Endothelial cell of umbilical vein (primary cell): Measurements from ENCODE around the gene HPSE2. TPM values are rescaled to one million over a fixed set of nuclear protein-coding genes. Genes with fewer than 3 reads are reported as not detected.

Experiments used
- BruUV-seq: library from RNA; stranded (reverse); fragments of 400-500 nt; replicated peaks from 2 replicates; lab custom pipeline; 2021; lab: Mats Ljungman, UMichigan
- CTCF ChIA-PET: fragments of 300-600, 350-600 bp; sonication (Branson Sonifier 250); formaldehyde crosslinking; loops from one replicate; lab custom pipeline; 2021; ENCODE audit warnings: antibody characterized with exemption, inconsistent platforms; lab: Charles Lee
- POLR2A ChIA-PET: fragments of 300-600, 350-600 bp; sonication (Branson Sonifier 250); formaldehyde crosslinking; loops from one replicate; lab custom pipeline; 2021; ENCODE audit warnings: antibody characterized with exemption, inconsistent platforms; lab: Charles Lee
- DNase-seq: peaks from one replicate; pipeline ENCODE4 v3.0.0-alpha.2; 2011; ENCODE audit warnings: low read depth, low spot score
- FAIRE-seq: peaks from 2 replicates; lab custom pipeline; 2011; peaks lifted over from hg19 to GRCh38; lab: Jason Lieb, UNC
- H2AFZ ChIP-seq: 2 replicates; pipeline ENCODE4 v1.6.0; 2012; ENCODE audit warnings: low read depth, low read length, control low read depth, inconsistent platforms
- H3K27ac ChIP-seq: 2 replicates; pipeline ENCODE4 v1.5.1; 2011; ENCODE audit warnings: low read depth, mild to moderate bottlenecking, control low read depth, low read length, moderate library complexity; ENCODE audit not compliant: insufficient read depth
- H3K27me3 ChIP-seq, 2 experiments: 2 replicates each; pipeline versions ENCODE4 v1.6.0 to v1.6.1; 2011; ENCODE audit warnings: low read length in 2 of 2, mixed read lengths in 1 of 2; ENCODE audit not compliant: control insufficient read depth in 2 of 2, insufficient read depth in 2 of 2
- H3K36me3 ChIP-seq, 2 experiments: 2 replicates in 1 of 2; 3 replicates in 1 of 2; pipeline ENCODE4 v1.5.1; 2011; ENCODE audit warnings: low read length in 2 of 2, mild to moderate bottlenecking in 1 of 2, moderate library complexity in 1 of 2; ENCODE audit not compliant: control insufficient read depth in 2 of 2, insufficient read depth in 2 of 2; ENCODE audit errors: extremely low read depth in 1 of 2
- H3K4me1 ChIP-seq: 3 replicates; pipeline ENCODE4 v1.5.1; 2011; ENCODE audit warnings: mild to moderate bottlenecking, low read length; ENCODE audit not compliant: control insufficient read depth, insufficient read depth; ENCODE audit errors: extremely low read depth
- H3K4me2 ChIP-seq: 2 replicates; pipeline ENCODE4 v1.6.1; 2011; ENCODE audit warnings: low read length, control low read depth, mixed read lengths; ENCODE audit not compliant: insufficient read depth
- H3K4me3 ChIP-seq, 3 experiments: fragments of 200-600 bp in 1 of 3; sonication (generic), shearing (Covaris generic) in 1 of 3; replicated peaks in 1 of 3; 2 replicates each; pipeline ENCODE4 v1.5.1; 2011 to 2016; ENCODE audit warnings: control low read depth in 3 of 3, low read length in 3 of 3, mild to moderate bottlenecking in 2 of 3, inconsistent platforms in 1 of 3, low read depth in 1 of 3, moderate library complexity in 1 of 3; ENCODE audit not compliant: insufficient read depth in 1 of 3
- H3K79me2 ChIP-seq: 2 replicates; pipeline ENCODE4 v1.6.0; 2012; ENCODE audit warnings: low read length, inconsistent platforms; ENCODE audit not compliant: control insufficient read depth, insufficient read depth
- H3K9ac ChIP-seq: replicated peaks from 2 replicates; pipeline ENCODE3; 2011; ENCODE audit warnings: low read length, control low read depth; ENCODE audit not compliant: insufficient read depth; ENCODE audit errors: extremely low read depth
- H3K9me1 ChIP-seq: replicated peaks from 3 replicates; pipeline ENCODE4 v1.6.0; 2011; ENCODE audit warnings: mild to moderate bottlenecking, low read length; ENCODE audit not compliant: control insufficient read depth, insufficient read depth; ENCODE audit errors: extremely low read depth
- H3K9me3 ChIP-seq: replicated peaks from 2 replicates; pipeline ENCODE4 v1.5.1; 2012; ENCODE audit warnings: low read length, inconsistent platforms; ENCODE audit not compliant: control insufficient read depth, insufficient read depth
- H4K20me1 ChIP-seq: replicated peaks from 2 replicates; pipeline ENCODE3; 2011; ENCODE audit warnings: mild to moderate bottlenecking, low read length; ENCODE audit not compliant: control insufficient read depth, insufficient read depth; ENCODE audit errors: extremely low read depth
- CTCF ChIP-seq, 2 donors: IDR thresholded peaks; 1 replicate in 1 of 2; 2 replicates in 1 of 2; pipeline ENCODE4 v1.5.1; 2011; ENCODE audit warnings: low read length in 2 of 2, mild to moderate bottlenecking in 2 of 2, moderate library complexity in 2 of 2, control low read depth in 1 of 2, inconsistent platforms in 1 of 2, low read depth in 1 of 2; ENCODE audit not compliant: insufficient read depth in 1 of 2; ENCODE audit errors: extremely low read depth in 1 of 2
- EZH2 ChIP-seq: IDR thresholded peaks from 2 replicates; pipeline ENCODE4 v1.6.1; 2012; ENCODE audit warnings: borderline replicate concordance, low read depth, mild to moderate bottlenecking, moderate library complexity, low read length, inconsistent platforms; ENCODE audit not compliant: severe bottlenecking
- GATA2 ChIP-seq: IDR thresholded peaks from 2 replicates; pipeline ENCODE4 v1.7.0; 2011; ENCODE audit warnings: low read depth, mild to moderate bottlenecking, moderate library complexity, mixed read lengths, low read length; ENCODE audit not compliant: insufficient read length, insufficient read depth
- JUN ChIP-seq: IDR thresholded peaks from 2 replicates; pipeline ENCODE4 v1.6.1; 2011; ENCODE audit warnings: borderline replicate concordance, low read depth; ENCODE audit not compliant: insufficient read length, insufficient read depth
- MAX ChIP-seq: IDR thresholded peaks from 2 replicates; pipeline ENCODE4 v1.6.1; 2011; ENCODE audit not compliant: insufficient read depth, insufficient read length
- POLR2A ChIP-seq: IDR thresholded peaks from 2 replicates; pipeline ENCODE4 v1.6.1; 2012; ENCODE audit warnings: low read depth, mild to moderate bottlenecking, control low read depth, low read length
- POLR2AphosphoS5 ChIP-seq: IDR thresholded peaks from 2 replicates; pipeline ENCODE4 v1.6.1; 2012; ENCODE audit warnings: low read depth, mild to moderate bottlenecking, control low read depth, low read length, moderate library complexity; ENCODE audit not compliant: insufficient read depth
- dilution Hi-C: fragments of 300-500 bp; cut with MboI; formaldehyde crosslinking; loops from one replicate; pipeline ENCODE4 v1.15.0; 2019; ENCODE audit warnings: low sequenced_read_pairs; ENCODE audit not compliant: extremely low pct_ligation_motif_present
- intact Hi-C: fragments of 100-400 bp; cut with micrococcal nuclease; formaldehyde crosslinking; loops from one replicate; pipeline ENCODE4 v1.10.0; 2022
- polyA plus RNA-seq, 4 experiments: library from polyadenylated mRNA; depleted of rRNA in 3 of 4; stranded (reverse) in 3 of 4; unstranded in 1 of 4; fragments of >200 nt; gene quantifications; 2 replicates each; pipeline versions ENCODE4 v1.2.1 to v1.2.3, GENCODE V29; 2011 to 2012; ENCODE audit warnings: missing spikeins in 1 of 4
- total RNA-seq: library from RNA; stranded (reverse); gene quantifications from 2 replicates; pipeline ENCODE4 v1.2.3, GENCODE V29; 2021

Gene HPSE2
- total and polyA plus RNA-seq, 2 donors (not counting 3 experiments of a cell fraction or from before 2014, with no cell fraction given), result not detected

GRCh38 chr10:98577168-98577567 lies 658.5 kb downstream of the HPSE2 start:
- H3K9me3 ChIP-seq, result no peaks in the 10 kb centered on the region
- DNase-seq (no peak), FAIRE-seq (no peak)
- no peak overlapping the region for H2AFZ ChIP-seq
- no TSS peak for BruUV-seq
- intact Hi-C loops, result no loop called here
- no peaks in the 10 kb centered on the region for H3K4me1 ChIP-seq
- H3K27ac ChIP-seq, result no peak overlapping the region
- dilution Hi-C loops, result no loop called here
- H4K20me1 ChIP-seq, result no peaks in the 10 kb centered on the region
- no peak overlapping the region for H3K4me2 ChIP-seq
- no peaks in the 10 kb centered on the region for H3K9me1 ChIP-seq
- H3K4me3 ChIP-seq, result no peak overlapping the region
- H3K27me3 ChIP-seq, result peaks cover 0 to 6% of the 10 kb centered on the region in 2 experiments
- CTCF ChIA-PET, result interaction anchor here (1.0 to 1.9 kb wide), 4 partner anchors 10 to 162 kb away, joined by 3 to 7 read pairs (median 3); partner anchors contain the start of gene PYROXD2
- no peak for TF ChIP-seq EZH2
- no peak for TF ChIP-seq CTCF (IDR thresholded peaks at IDR 0.05; ENCODE audit: extremely low read depth in 1 of 2, insufficient read depth in 1 of 2, low read depth in 1 of 2, low read length in 2 of 2)
- TF ChIP-seq JUN, result no peak
- TF ChIP-seq GATA2, result no peak
- TF ChIP-seq POLR2AphosphoS5, result no peak
- TF ChIP-seq POLR2A, result no peak
- no peak for TF ChIP-seq MAX
- H3K36me3 ChIP-seq, result no peaks in the 10 kb centered on the region
- H3K9ac ChIP-seq, result no peak overlapping the region
- POLR2A ChIA-PET, result no interaction called here
- no peaks in the 10 kb centered on the region for H3K79me2 ChIP-seq
